ENCODE results near the gene FSCB.

DNA sequence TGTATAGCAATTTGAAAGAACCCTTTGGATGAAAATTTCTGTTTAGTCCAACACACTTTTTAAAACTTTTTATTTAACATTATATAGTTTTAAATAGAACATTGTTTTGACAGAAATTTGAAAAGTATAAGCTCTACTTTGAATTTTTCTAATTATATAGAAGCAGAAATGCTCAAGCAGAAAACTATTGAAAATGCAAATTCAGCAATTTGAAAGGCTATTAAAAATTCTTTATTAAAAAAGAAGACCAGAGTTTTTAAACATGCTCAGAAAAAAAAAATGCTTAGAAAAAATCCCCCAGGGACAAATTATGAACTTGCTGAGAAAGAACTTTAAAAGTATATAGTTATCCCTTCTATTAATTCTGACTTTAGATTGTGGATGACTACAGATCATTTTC is 21.1 kb upstream of the FSCB start:
- TF ChIP-seq, protein P1, sequence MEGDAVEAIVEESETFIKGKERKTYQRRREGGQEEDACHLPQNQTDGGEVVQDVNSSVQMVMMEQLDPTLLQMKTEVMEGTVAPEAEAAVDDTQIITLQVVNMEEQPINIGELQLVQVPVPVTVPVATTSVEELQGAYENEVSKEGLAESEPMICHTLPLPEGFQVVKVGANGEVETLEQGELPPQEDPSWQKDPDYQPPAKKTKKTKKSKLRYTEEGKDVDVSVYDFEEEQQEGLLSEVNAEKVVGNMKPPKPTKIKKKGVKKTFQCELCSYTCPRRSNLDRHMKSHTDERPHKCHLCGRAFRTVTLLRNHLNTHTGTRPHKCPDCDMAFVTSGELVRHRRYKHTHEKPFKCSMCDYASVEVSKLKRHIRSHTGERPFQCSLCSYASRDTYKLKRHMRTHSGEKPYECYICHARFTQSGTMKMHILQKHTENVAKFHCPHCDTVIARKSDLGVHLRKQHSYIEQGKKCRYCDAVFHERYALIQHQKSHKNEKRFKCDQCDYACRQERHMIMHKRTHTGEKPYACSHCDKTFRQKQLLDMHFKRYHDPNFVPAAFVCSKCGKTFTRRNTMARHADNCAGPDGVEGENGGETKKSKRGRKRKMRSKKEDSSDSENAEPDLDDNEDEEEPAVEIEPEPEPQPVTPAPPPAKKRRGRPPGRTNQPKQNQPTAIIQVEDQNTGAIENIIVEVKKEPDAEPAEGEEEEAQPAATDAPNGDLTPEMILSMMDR (IDR thresholded peaks at IDR 0.05; ENCODE audit: low read length): no peak
- TF ChIP-seq EZH2phosphoT487 (IDR thresholded peaks at IDR 0.05; ENCODE audit: low read length): no peak

Data from MM.1S (cell line).